Measurements from ENCODE around the gene RAB37. TPM values are rescaled to one million over a fixed set of nuclear protein-coding genes. Genes with fewer than 3 reads are reported as not detected.

The RAB37 gene
- total and polyA plus RNA-seq, 2 of the 8 experiments (the other 6 are each of a cell fraction or from before 2014, with no cell fraction given) = 5.5 to 6.1 TPM

DNA sequence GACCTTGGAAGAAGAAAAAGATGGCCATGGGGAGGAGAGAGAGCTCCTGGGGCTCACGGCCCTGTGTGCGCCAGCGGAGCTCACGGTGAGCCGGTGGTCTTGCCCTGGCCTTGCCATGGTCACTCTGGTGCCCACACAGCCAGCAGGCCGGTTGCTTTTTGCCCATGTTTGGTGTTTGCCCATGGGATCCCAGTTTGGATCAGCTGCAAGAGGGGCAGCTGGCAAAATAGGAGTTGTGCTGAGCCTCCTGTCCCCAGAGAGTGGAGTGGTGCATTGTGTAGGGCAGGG is 12.9 kb downstream of the RAB37 start:
- Histone ChIP-seq H4K20me1 (replicated peaks in 1 of 2; ENCODE audit: control insufficient read depth in 1 of 2, insufficient read depth in 2 of 2, low read length in 2 of 2) (peaks cover 19 to 30% of the 10 kb centered on the region in 2 experiments), H3K56ac (replicated peaks; ENCODE audit: insufficient read length, low read depth, low read length) (no peak overlapping the region), H4K8ac (ENCODE audit: extremely low read depth, insufficient read depth, low read length) (no peak overlapping the region), H3K23ac (ENCODE audit: insufficient read length) (no peak overlapping the region), H2BK20ac (ENCODE audit: low read length) (0 out of 2 replicates have a peak overlapping the region, but pooled peaks have one; percentile 32), H3K27ac (ENCODE audit: low read depth, low read length) (no peak overlapping the region), H2BK120ac (replicated peaks; ENCODE audit: low read depth, low read length) (no peak overlapping the region), H3K36me3 (ENCODE audit: control insufficient read depth in 2 of 4, insufficient read depth in 4 of 4, low read length in 3 of 4) (peaks cover 0 to 5% (median 0%) of the 10 kb centered on the region in 4 experiments; a peak in 1 of 8 replicates), H3K9me3 (ENCODE audit: insufficient read depth in 2 of 2, low read depth in 1 of 2, low read length in 1 of 2) (no peaks in the 10 kb centered on the region), H2AFZ (ENCODE audit: low read length) (no peak overlapping the region), H2AK5ac (ENCODE audit: low read depth, low read length) (peak overlapping the region; percentile 40; the same call in 1 of the 2 replicates), H2BK15ac (ENCODE audit: low read length) (no peak overlapping the region), H3K79me1 (ENCODE audit: low read depth, low read length) (peaks cover 17% of the 10 kb centered on the region), H3K4me3 (ENCODE audit: extremely low read depth in 1 of 4, insufficient read depth in 2 of 4, low read depth in 3 of 4, low read length in 4 of 4) (peak overlapping the region; percentile 56 to 91 (median 86)), H3K4me2 (ENCODE audit: insufficient read depth in 1 of 2, low read depth in 2 of 2, low read length in 2 of 2) (peak overlapping the region; percentile 79 to 96), H3K27me3 (replicated peaks in 1 of 4; ENCODE audit: control insufficient read depth in 3 of 4, extremely low read depth in 1 of 4, insufficient read depth in 3 of 4, low read length in 3 of 4) (no peaks in the 10 kb centered on the region), H3K23me2 (ENCODE audit: low read depth, low read length) (peaks cover 11% of the 10 kb centered on the region), H4K91ac (replicated peaks; ENCODE audit: insufficient read length, low read length) (no peak overlapping the region), H3K9ac (replicated peaks in 1 of 4; ENCODE audit: extremely low read depth in 1 of 4, low read depth in 3 of 4, low read length in 3 of 4) (peak overlapping the region in 3 of 4 experiments; percentile 25 to 73 (median 39); a peak in 5 of 7 replicates), H3K14ac (ENCODE audit: insufficient read length) (no peak overlapping the region), H4K5ac (ENCODE audit: insufficient read length, low read depth, low read length) (no peak overlapping the region), H3K18ac (ENCODE audit: extremely low read depth, low read length) (no peak overlapping the region), H3K4ac (replicated peaks; ENCODE audit: insufficient read length, low read depth, low read length) (no peak overlapping the region), H2BK12ac (ENCODE audit: low read depth, low read length) (0 out of 2 replicates have a peak overlapping the region, but pooled peaks have one; percentile 80), H2BK5ac (ENCODE audit: low read depth, low read length) (no peak overlapping the region), H3K79me2 (ENCODE audit: control insufficient read depth in 1 of 2, insufficient read depth in 2 of 2, low read length in 2 of 2) (peaks cover 7 to 57% of the 10 kb centered on the region in 2 experiments; a peak in 3 of 4 replicates), H3K4me1 (replicated peaks in 1 of 4; ENCODE audit: control insufficient read depth in 3 of 4, insufficient read depth in 4 of 4, low read length in 3 of 4) (peaks cover 5 to 41% (median 23%) of the 10 kb centered on the region in 4 experiments)
- DNase-seq (ENCODE audit: low read depth in 1 of 2, low spot score in 2 of 2) (no peak), FAIRE-seq (no peak)
- no peak for TF ChIP-seq NRF1 (IDR thresholded peaks at IDR 0.05; ENCODE audit: low read depth, low read length)
- TF ChIP-seq RBBP5 (IDR thresholded peaks at IDR 0.05; ENCODE audit: borderline replicate concordance, low read depth, low read length) = no peak
- no peak for TF ChIP-seq TEAD4 (IDR thresholded peaks at IDR 0.05; ENCODE audit: low read depth, low read length)
- no peak for TF ChIP-seq EGR1 (IDR thresholded peaks at IDR 0.05; ENCODE audit: borderline replicate concordance, low read depth, low read length)
- ChIA-PET POLR2A (ENCODE audit: partially characterized antibody) (interaction anchor here (0.6 to 9.3 kb wide), 14 partner anchors 8 to 651 kb away, joined by 3 to 70 read pairs (median 6); partner anchors contain the start of genes NAT9 and RAB37), CTCF (ENCODE audit: partially characterized antibody) (interaction anchor here (1.0 to 15.7 kb wide), 14 partner anchors 9 to 92 kb away, joined by 3 to 231 read pairs (median 4); partner anchors contain the start of genes NAT9 and RAB37)
- 73% methylated on average over 6 of the region's 6 CpGs; no CpG with 5 or more reads in 1 of the 2 experiments for WGBS, 2 experiments (ENCODE audit: extremely low coverage in 1 of 2, insufficient coverage in 1 of 2, insufficient read length in 1 of 2, insufficient replicate concordance in 2 of 2, low coverage in 1 of 2, low lambda C conversion rate in 2 of 2, missing lambda C conversion rate in 1 of 2)

Measured in H1 (cell line).